D721Med (cell line): ENCODE measurements around the gene MLC1.

Source experiments
- DNase-seq: peaks from one replicate; pipeline ENCODE4 v3.0.0; 2011; ENCODE audit warnings: low spot score; ENCODE audit not compliant: insufficient read length
- FAIRE-seq: peaks from 2 replicates; lab custom pipeline; 2011; peaks lifted over from hg19 to GRCh38; lab: Jason Lieb, UNC
- TF ChIP-seq, protein P1 (sequence below): IDR thresholded peaks from 2 replicates; pipeline ENCODE4 v1.5.1; 2012; ENCODE audit warnings: mild to moderate bottlenecking, control low read depth; ENCODE audit not compliant: insufficient read depth; ENCODE audit errors: missing control alignments

Gene MLC1

GRCh38 chr22:50058061-50058905, 26.9 kb downstream of the MLC1 start, which contains the start of gene TTLL8:
Gene TTLL8 (minus strand): TSS chr22:50058298.
- DNase-seq (no peak), FAIRE-seq (no peak)
- TF ChIP-seq, protein P1, sequence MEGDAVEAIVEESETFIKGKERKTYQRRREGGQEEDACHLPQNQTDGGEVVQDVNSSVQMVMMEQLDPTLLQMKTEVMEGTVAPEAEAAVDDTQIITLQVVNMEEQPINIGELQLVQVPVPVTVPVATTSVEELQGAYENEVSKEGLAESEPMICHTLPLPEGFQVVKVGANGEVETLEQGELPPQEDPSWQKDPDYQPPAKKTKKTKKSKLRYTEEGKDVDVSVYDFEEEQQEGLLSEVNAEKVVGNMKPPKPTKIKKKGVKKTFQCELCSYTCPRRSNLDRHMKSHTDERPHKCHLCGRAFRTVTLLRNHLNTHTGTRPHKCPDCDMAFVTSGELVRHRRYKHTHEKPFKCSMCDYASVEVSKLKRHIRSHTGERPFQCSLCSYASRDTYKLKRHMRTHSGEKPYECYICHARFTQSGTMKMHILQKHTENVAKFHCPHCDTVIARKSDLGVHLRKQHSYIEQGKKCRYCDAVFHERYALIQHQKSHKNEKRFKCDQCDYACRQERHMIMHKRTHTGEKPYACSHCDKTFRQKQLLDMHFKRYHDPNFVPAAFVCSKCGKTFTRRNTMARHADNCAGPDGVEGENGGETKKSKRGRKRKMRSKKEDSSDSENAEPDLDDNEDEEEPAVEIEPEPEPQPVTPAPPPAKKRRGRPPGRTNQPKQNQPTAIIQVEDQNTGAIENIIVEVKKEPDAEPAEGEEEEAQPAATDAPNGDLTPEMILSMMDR: no peak

DNA sequence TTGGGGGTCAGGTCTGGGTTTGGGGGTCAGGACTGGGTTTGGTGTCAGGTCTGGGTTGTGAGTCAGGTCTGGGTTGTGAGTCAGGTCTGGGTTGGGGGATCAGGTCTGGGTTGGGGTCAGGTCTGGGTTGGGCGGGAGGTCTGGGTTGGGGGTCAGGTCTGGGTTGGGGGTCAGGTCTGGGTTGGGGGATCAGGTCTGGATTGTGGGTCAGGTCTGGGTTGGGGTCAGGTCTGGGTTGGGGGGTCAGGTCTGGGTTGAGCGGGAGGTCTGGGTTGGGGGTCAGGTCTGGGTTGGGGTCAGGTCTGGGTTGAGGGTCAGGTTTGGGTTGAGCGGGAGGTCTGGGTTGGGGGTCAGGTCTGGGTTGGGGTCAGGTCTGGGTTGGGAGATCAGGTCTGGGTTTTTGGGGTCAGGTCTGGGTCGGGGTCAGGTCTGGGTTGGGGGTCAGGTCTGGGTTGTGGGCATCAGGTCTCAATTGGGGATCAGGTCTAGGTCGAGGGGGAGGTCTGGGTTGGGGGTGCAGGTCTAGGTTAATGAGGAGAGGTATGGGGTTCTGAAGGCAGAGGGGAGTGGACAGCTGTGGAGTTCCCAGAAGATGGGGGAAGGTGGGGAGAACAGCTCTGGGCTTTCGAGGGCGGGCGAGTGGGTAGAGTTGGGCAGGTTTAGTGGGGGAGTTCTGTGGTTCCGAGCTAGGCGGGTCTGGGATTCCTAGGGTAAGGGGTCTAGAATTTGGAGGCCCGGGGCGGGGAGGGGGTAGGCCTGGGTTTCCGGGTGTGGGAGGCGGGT, 27.8 kb downstream of the MLC1 start:
- no peak for DNase-seq
- TF ChIP-seq, protein P1: no peak
- no peak for FAIRE-seq

- no peak for FAIRE-seq
- DNase-seq: no peak
- TF ChIP-seq, protein P1: no peak
Observed at GRCh38 chr22:50056214-50056972, 28.8 kb downstream of the MLC1 start.

- no peak for DNase-seq
- FAIRE-seq: no peak
- TF ChIP-seq, protein P1: no peak
Observed at GRCh38 chr22:50053861-50054260, 31.4 kb downstream of the MLC1 start.

DNA sequence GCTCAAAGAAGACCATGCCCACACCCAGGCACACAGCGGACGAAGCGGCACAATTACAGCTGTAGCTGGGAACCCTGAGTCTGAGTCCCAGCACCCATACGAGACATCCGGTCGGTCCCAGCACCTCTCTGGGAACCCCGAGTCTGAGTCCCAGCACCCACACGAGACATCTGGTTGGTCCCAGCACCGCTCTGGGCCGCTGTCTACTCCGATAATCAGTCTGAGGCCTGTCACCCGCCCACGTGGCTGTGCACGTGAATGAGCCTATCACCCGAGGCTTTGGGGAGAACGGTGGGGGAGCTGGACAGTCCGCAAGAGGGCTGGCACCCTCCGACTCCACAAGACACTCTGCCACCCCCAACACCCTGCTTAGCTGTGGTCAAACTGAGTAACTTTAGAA, 33.3 kb downstream of the MLC1 start:
- FAIRE-seq (no peak), DNase-seq (no peak)
- TF ChIP-seq, protein P1: no peak

- FAIRE-seq (no peak), DNase-seq (no peak)
- TF ChIP-seq, protein P1: no peak
Observed at GRCh38 chr22:50049299-50050195, 35.7 kb downstream of the MLC1 start.
